Effector CD8-positive, alpha-beta T cell (primary cell): Measurements from ENCODE around the gene NAPSA.

Experiments used
- DNase-seq: peaks from one replicate; lab custom pipeline; 2025; lab: John Stamatoyannopoulos, UW

NAPSA gene

GRCh38 chr19:50383852-50384684 is 18.6 kb upstream of the NAPSA start, which contains the start of gene POLD1:
TSS of gene POLD1 (plus strand) at chr19:50384347. CDS start at chr19:50398852, 14,505 bp downstream.
- DNase-seq: peak; percentile 98

- no peak for DNase-seq
Observed at GRCh38 chr19:50383001-50383851, 17.8 kb upstream of the NAPSA start.

GRCh38 chr19:50381881-50382729 is 16.7 kb upstream of the NAPSA start:
- no peak for DNase-seq

- no peak for DNase-seq
Observed at GRCh38 chr19:50380751-50381151, 15.3 kb upstream of the NAPSA start.

- no peak for DNase-seq
Observed at GRCh38 chr19:50380137-50380536, 14.7 kb upstream of the NAPSA start.

- no peak for DNase-seq
Observed at GRCh38 chr19:50379602-50380001, 14.2 kb upstream of the NAPSA start.

GRCh38 chr19:50378863-50379236 is 13.4 kb upstream of the NAPSA start:
- DNase-seq: no peak

- no peak for DNase-seq
Observed at GRCh38 chr19:50378169-50378862, 12.9 kb upstream of the NAPSA start.

- no peak for DNase-seq
Observed at GRCh38 chr19:50377517-50377916, 12.1 kb upstream of the NAPSA start.

GRCh38 chr19:50377051-50377461 is 11.6 kb upstream of the NAPSA start:
- DNase-seq: peak; percentile 59

GRCh38 chr19:50376166-50377050 is 11.0 kb upstream of the NAPSA start, which contains the start of gene NR1H2:
TSS of gene NR1H2 (plus strand) at chr19:50376457. CDS start at chr19:50377606, 1,149 bp downstream.
- DNase-seq: peak; percentile 92

- DNase-seq: no peak
Observed at GRCh38 chr19:50371914-50372475, 6.6 kb upstream of the NAPSA start.

- DNase-seq: peak; percentile 72
Observed at GRCh38 chr19:50368649-50369570, 3.5 kb upstream of the NAPSA start.

- DNase-seq: no peak
Observed at GRCh38 chr19:50362656-50363424, 2.6 kb downstream of the NAPSA start.

- DNase-seq: no peak
Observed at GRCh38 chr19:50362030-50362412, 3.4 kb downstream of the NAPSA start.

GRCh38 chr19:50361290-50362029 is 4.0 kb downstream of the NAPSA start:
- no peak for DNase-seq

- DNase-seq: no peak
Observed at GRCh38 chr19:50359328-50359818, 6.1 kb downstream of the NAPSA start.
